Effector memory CD4-positive, alpha-beta T cell (primary cell): Measurements from ENCODE around the gene BRD4.

ENCODE experiments used
- DNase-seq, 3 donors: peaks; one replicate each; pipeline ENCODE4 v3.0.0-alpha.2; 2020
- H3K27ac ChIP-seq: 2 replicates; pipeline ENCODE4 v1.7.0; 2013; ENCODE audit warnings: mild to moderate bottlenecking, low read length, moderate library complexity; ENCODE audit not compliant: insufficient read depth, poor library complexity, severe bottlenecking
- H3K27me3 ChIP-seq: replicated peaks from 2 replicates; pipeline ENCODE4 v1.7.0; 2013; ENCODE audit warnings: mild to moderate bottlenecking, low read length; ENCODE audit not compliant: insufficient read depth, control insufficient read depth, poor library complexity, severe bottlenecking
- H3K36me3 ChIP-seq: 2 replicates; pipeline ENCODE4 v1.7.0; 2013; ENCODE audit warnings: mild to moderate bottlenecking, low read length, moderate library complexity; ENCODE audit not compliant: control insufficient read depth, insufficient read depth
- H3K4me1 ChIP-seq: 2 replicates; pipeline ENCODE4 v1.7.0; 2013; ENCODE audit warnings: low read length, mild to moderate bottlenecking; ENCODE audit not compliant: control insufficient read depth, insufficient read depth, poor library complexity, severe bottlenecking
- H3K4me3 ChIP-seq: 2 replicates; pipeline ENCODE4 v1.7.0; 2013; ENCODE audit warnings: low read length, low read depth, mild to moderate bottlenecking; ENCODE audit not compliant: insufficient read depth, poor library complexity, severe bottlenecking
- H3K9me3 ChIP-seq: 2 replicates; pipeline ENCODE4 v1.7.0; 2013; ENCODE audit warnings: mild to moderate bottlenecking, low read length, moderate library complexity; ENCODE audit not compliant: control insufficient read depth

The BRD4 gene

DNA sequence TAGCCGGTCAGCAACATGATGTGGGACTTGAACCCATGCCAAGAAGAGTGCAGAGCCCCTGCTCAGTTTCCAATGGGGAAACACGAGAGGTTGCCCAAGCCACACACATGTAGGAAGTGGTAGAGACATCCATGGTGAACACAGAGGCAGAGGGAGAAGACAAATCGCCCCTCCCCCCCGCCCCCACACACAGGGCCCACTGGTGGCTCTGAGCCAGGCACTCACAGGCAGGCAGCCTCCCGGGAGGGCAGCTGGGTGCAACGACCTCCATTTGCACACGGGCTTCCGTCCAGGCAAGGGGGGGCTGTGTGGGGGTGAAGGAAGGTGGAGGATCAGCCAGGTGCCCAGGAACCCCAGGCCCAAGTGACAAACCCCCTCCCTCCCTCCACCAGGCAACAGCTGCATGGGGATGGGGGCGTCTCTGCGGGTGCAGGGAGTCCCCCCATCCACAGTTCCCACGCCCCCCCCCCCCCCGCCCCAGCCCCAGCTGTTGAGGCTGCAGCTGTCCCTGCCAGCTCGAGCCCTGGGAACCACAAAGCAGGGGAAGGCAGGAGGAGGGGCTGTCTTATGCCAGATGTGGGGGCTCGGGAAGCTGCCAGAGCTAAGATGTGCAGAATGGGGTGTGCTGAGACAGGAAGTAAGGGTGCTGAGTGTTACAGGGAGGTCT lies 134.9 kb downstream of the BRD4 start:
- Histone ChIP-seq H3K36me3 (no peaks in the 10 kb centered on the region), H3K4me3 (no peak overlapping the region), H3K4me1 (peaks cover 11% of the 10 kb centered on the region), H3K9me3 (no peaks in the 10 kb centered on the region), H3K27ac (no peak overlapping the region), H3K27me3 (peaks cover 36% of the 10 kb centered on the region)
- no peak for DNase-seq

DNA sequence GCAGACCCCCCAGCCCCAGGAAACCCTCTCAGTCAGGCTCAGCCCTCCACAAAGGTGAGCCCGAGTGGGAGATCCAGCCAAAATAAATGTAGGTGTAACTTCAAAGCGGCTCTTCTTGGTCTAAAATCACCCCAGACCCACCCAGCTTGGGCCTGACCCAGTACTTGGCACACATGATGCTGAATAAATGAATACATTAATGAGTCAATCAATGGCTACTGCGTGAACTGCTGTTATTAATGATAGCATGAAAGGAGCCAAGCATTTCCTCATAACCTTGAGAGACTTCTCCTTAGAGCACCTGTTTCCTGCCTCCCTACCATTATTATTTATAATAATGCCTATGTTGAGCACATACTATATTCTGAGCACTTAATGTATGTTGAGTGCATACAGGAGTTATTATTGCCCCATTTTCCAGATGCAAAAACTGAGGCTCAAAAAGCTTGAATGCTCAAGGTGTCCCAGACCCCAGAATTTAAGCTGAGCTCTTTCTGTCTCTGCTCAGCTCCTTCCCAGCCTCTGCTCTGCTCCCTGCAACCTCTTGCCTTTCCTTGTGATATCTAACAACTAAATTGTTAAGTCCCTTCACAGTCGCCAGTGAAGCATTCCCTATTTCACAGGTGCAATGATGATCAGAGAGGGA lies 135.9 kb downstream of the BRD4 start:
- Histone ChIP-seq H3K4me3 (no peak overlapping the region), H3K9me3 (no peaks in the 10 kb centered on the region), H3K27ac (no peak overlapping the region), H3K36me3 (no peaks in the 10 kb centered on the region), H3K4me1 (peaks cover 11% of the 10 kb centered on the region), H3K27me3 (peaks cover 36% of the 10 kb centered on the region)
- no peak for DNase-seq

DNA sequence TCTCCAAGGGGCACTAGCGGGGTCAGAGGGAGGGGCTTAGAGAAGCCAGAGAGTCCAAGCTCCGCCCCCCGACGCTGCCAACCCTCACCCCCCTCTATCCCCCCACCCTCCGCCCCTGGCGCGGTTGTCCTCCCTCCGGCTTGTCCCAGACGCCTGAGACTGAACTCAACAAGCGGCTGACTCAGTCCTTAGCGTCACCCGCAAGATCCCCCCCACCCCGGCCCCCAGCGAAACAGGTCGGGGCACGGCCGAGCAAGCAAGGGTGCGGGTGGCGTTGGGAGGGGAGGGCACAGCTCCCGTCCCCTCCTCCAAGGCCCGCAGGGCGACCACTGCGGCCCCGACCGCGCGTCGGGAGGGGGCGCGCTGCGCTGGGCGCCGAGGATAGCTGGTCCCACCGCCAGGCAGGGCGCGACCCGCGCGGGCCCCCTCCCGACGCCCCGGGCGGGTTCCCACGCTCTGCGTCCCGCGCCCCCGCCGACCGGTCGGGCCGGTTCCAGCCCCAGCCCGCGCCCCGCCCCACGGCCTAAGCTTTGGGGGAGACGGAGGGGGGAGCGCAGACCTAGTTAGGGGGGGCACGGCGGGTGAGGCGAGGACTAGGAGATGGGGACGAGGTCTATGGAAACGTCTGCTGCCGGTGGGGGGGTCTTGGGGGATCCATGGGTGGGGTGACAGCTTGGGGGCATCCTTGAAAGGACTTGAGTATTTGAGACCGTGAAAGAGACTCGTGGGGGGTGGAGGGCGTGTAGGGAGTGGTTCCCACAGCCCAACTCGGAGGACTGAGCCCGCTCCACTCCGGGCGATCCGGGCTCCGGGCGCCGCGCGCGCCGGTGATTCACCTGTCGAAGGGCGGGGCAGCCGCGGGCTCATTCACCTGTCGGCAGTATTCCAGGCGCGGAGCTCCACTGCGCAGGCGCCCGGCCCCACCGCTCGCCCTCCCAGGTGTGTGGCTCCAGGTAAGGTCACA lies 136.7 kb downstream of the BRD4 start:
- Histone ChIP-seq H3K4me3 (no peak overlapping the region), H3K36me3 (no peaks in the 10 kb centered on the region), H3K4me1 (peaks cover 11% of the 10 kb centered on the region), H3K27me3 (peaks cover 36% of the 10 kb centered on the region), H3K9me3 (no peaks in the 10 kb centered on the region), H3K27ac (no peak overlapping the region)
- no peak for DNase-seq

DNA sequence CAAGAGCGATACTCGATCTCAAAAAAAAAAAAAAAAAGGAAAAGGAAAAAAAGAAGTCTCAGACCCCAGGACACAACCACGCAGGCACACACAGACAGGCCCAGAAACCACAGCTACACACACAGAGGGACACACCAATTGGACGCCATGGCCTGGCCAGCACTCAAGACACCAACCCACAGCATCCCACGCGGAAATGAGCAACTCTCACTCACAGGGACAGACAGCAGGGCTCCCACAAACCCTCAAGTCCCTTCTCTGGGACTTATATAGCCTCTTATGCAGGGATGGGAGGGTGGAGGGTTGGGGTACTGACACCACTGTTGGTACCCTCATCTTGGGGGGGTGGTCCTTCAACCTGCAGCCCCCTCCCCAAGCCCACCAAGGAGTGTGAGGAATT lies 137.4 kb downstream of the BRD4 start:
- Histone ChIP-seq H3K27ac (no peak overlapping the region), H3K4me3 (no peak overlapping the region), H3K27me3 (peaks cover 32% of the 10 kb centered on the region)

GRCh38 chr19:15191982-15192381 lies 140.4 kb downstream of the BRD4 start:
- H3K36me3 ChIP-seq = no peaks in the 10 kb centered on the region
- no peak for DNase-seq
- peaks cover 4% of the 10 kb centered on the region for H3K4me1 ChIP-seq
- H3K27ac ChIP-seq = no peak overlapping the region
- no peak overlapping the region for H3K4me3 ChIP-seq
- no peaks in the 10 kb centered on the region for H3K9me3 ChIP-seq
- peaks cover 29% of the 10 kb centered on the region for H3K27me3 ChIP-seq

More for the DNA sequence above, 137.4 kb downstream of the BRD4 start:
- H3K4me1 ChIP-seq = peaks cover 5% of the 10 kb centered on the region
- no peak for DNase-seq
- H3K9me3 ChIP-seq = no peaks in the 10 kb centered on the region
- no peaks in the 10 kb centered on the region for H3K36me3 ChIP-seq

DNA sequence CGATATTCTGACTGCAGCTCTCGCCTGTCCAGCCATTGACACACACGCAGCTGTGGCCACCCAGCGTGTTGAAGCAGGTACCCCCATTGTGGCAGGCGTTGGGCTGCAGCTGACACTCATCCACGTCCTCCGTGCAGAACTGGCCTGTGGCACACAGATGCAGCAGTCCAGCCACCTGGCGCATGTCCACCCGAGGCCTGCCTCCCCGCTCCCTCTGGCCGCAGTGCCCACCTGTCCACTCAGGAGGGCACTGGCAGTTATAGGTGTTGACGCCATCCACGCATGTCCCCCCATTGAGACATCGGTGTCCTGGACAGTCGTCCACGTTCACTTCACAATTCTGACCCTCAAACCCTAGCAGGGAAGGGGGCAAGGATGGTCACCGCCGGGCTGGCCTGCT lies 140.8 kb downstream of the BRD4 start:
- H3K9me3 ChIP-seq = no peaks in the 10 kb centered on the region
- H3K4me3 ChIP-seq = no peak overlapping the region
- H3K27ac ChIP-seq = no peak overlapping the region
- peaks cover 4% of the 10 kb centered on the region for H3K4me1 ChIP-seq
- no peaks in the 10 kb centered on the region for H3K36me3 ChIP-seq
- peaks cover 26% of the 10 kb centered on the region for H3K27me3 ChIP-seq
- no peak for DNase-seq

DNA sequence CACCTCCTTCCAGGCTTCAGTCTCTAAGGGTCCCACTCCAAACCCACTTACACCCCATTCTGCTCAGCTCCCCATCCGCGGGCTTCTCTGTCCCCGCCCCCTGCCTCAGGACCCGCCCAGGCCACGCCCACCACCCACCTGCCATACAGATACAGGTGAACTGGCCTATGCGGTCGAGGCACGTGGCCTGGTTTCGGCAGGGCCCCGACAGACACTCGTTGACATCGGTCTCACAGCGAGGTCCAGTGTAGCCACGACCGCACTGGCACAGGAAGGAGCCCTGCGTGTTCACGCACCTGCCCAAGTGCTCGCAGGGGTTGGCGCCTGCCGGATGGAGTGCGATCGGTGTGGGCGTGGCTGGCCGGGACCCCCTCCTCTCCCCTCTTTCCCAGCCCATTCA lies 143.5 kb downstream of the BRD4 start:
- Histone ChIP-seq H3K9me3 (no peaks in the 10 kb centered on the region), H3K27me3 (peaks cover under 1% of the 10 kb centered on the region), H3K4me1 (no peaks in the 10 kb centered on the region), H3K27ac (no peak overlapping the region), H3K36me3 (no peaks in the 10 kb centered on the region), H3K4me3 (no peak overlapping the region)
- no peak for DNase-seq

DNA sequence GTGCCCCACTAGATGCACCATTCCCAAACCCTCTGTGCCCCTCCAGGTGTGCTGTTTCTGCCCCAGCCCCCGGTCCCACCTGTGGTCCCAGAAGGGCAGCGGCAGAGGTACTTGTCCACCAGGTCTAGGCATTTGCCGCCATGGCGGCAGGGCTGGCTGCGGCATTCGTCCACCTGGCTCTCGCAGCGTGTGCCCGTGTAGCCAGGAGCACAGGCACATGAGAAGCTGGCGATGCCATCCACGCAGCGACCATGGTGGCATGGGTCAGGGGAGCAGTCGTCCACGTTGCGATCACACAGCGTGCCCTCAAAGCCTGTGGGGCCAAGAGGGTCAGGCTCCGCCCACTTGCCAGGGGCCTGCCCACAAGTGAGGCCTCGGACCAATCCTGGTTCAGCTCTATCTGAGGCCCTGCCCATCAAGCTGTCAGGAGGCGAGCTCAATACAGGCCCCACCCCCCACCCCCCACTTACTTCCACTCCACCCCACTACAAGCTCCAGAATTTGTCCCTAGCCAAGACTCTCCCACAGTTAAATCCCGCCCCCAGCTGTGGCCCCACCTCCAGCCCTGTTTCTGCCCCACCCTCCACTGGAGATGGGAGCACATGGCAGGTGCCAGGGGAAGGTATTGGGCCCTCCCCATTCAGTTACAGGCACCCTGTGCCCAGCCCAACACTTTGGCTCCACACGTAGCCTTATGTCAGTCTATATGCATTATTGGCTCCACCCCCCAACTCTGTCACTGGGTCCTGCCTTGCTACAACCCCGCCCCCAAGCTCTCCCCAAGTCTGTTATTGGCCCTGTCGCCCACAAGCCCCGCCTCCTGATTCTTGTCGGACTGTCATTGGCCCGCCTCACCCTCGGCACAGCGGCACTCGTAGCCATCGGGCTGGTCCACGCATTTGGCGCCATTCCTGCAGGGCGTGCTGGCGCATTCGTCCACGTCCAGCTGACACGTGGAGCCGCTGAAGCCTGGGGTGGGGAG lies 145.0 kb downstream of the BRD4 start:
- H3K4me3 ChIP-seq = no peak overlapping the region
- no peaks in the 10 kb centered on the region for H3K36me3 ChIP-seq
- H3K27ac ChIP-seq = no peak overlapping the region
- DNase-seq = no peak
- no peaks in the 10 kb centered on the region for H3K27me3 ChIP-seq
- H3K9me3 ChIP-seq = no peaks in the 10 kb centered on the region
- H3K4me1 ChIP-seq = no peaks in the 10 kb centered on the region
